Measurements from ENCODE around the gene HSDL1. TPM values are rescaled to one million over a fixed set of nuclear protein-coding genes. Genes with fewer than 3 reads are reported as not detected.

Gene HSDL1
- total RNA-seq, 4 donors from 2014 or later: 11.1 to 39.8 (median 20.6) TPM

GRCh38 chr16:84085271-84085667, 59.7 kb downstream of the HSDL1 start:
- Histone ChIP-seq H3K36me3 (peaks cover 5 to 88% (median 28%) of the 10 kb centered on the region in 3 donors), H3K4me1 (peaks cover 0 to 24% (median 3%) of the 10 kb centered on the region in 4 donors), H3K27me3 (no peaks in the 10 kb centered on the region), H3K27ac (no peak overlapping the region), H3K9me3 (no peaks in the 10 kb centered on the region), H3K4me3 (no peak overlapping the region)
- WGBS, 2 donors: 87 to 89% methylated on average over 8 of the region's 8 CpGs
- no peak for DNase-seq (ENCODE audit: low spot score in 2 of 2)
- no peak for TF ChIP-seq CTCF (IDR thresholded peaks at IDR 0.05)
- no peak for TF ChIP-seq EP300 (IDR thresholded peaks at IDR 0.05)

GRCh38 chr16:84084570-84085270, 60.3 kb downstream of the HSDL1 start:
- H3K36me3 ChIP-seq: peaks cover 5 to 88% (median 33%) of the 10 kb centered on the region in 3 donors
- DNase-seq (ENCODE audit: low spot score in 2 of 2): peak in 1 of 2 donors; percentile 47
- H3K4me1 ChIP-seq: peaks cover 0 to 24% (median 3%) of the 10 kb centered on the region in 4 donors
- H3K4me3 ChIP-seq: no peak overlapping the region
- WGBS, 2 donors: 57 to 60% methylated on average over 11 of the region's 11 CpGs
- TF ChIP-seq CTCF (IDR thresholded peaks at IDR 0.05) (peak; percentile 45 to 54 (median 49)), EP300 (IDR thresholded peaks at IDR 0.05) (no peak)
- H3K27me3 ChIP-seq: no peaks in the 10 kb centered on the region
- no peaks in the 10 kb centered on the region for H3K9me3 ChIP-seq
- no peak overlapping the region for H3K27ac ChIP-seq

GRCh38 chr16:84082835-84083569, 62.0 kb downstream of the HSDL1 start:
- peaks cover 2 to 86% (median 22%) of the 10 kb centered on the region in 3 donors for H3K36me3 ChIP-seq
- no peak for TF ChIP-seq POLR2A (IDR thresholded peaks at IDR 0.05)
- peak overlapping the region in 2 of 4 donors; percentile 2 to 9 for H3K27ac ChIP-seq
- no peak overlapping the region for H3K4me3 ChIP-seq
- peaks cover 0 to 24% (median 3%) of the 10 kb centered on the region in 4 donors for H3K4me1 ChIP-seq
- no peak for DNase-seq (ENCODE audit: low spot score in 2 of 2)
- WGBS, 2 donors: 45 to 52% methylated on average over 11 of the region's 11 CpGs
- H3K27me3 ChIP-seq: no peaks in the 10 kb centered on the region
- H3K9me3 ChIP-seq: no peaks in the 10 kb centered on the region

- DNase-seq (ENCODE audit: low spot score in 2 of 2): no peak
- peak overlapping the region in 1 of 4 donors; percentile 9 for H3K27ac ChIP-seq
- H3K36me3 ChIP-seq: peaks cover 0 to 86% (median 22%) of the 10 kb centered on the region in 3 donors
Observed at GRCh38 chr16:84082110-84082509, 62.9 kb downstream of the HSDL1 start.

GRCh38 chr16:84081446-84081989, 63.5 kb downstream of the HSDL1 start:
- DNase-seq (ENCODE audit: low spot score in 2 of 2): no peak
- 72 to 78% methylated on average over 14 of the region's 14 CpGs for WGBS, 2 donors
- Histone ChIP-seq H3K27me3 (no peaks in the 10 kb centered on the region), H3K4me1 (peaks cover 0 to 24% (median 3%) of the 10 kb centered on the region in 4 donors), H3K4me3 (no peak overlapping the region), H3K36me3 (peaks cover 0 to 86% (median 22%) of the 10 kb centered on the region in 3 donors), H3K27ac (no peak overlapping the region), H3K9me3 (no peaks in the 10 kb centered on the region)
- no peak for TF ChIP-seq POLR2A (IDR thresholded peaks at IDR 0.05)

More at GRCh38 chr16:84082110-84082509, 62.9 kb downstream of the HSDL1 start:
- no peaks in the 10 kb centered on the region for H3K27me3 ChIP-seq
- no peak for TF ChIP-seq CTCF (IDR thresholded peaks at IDR 0.05)
- TF ChIP-seq POLR2A (IDR thresholded peaks at IDR 0.05): no peak
- TF ChIP-seq EP300 (IDR thresholded peaks at IDR 0.05): no peak
- 78 to 86% methylated on average over 5 to 6 of the region's 6 CpGs for WGBS, 2 donors
- peaks cover 0 to 24% (median 3%) of the 10 kb centered on the region in 4 donors for H3K4me1 ChIP-seq
- H3K9me3 ChIP-seq: no peaks in the 10 kb centered on the region
- H3K4me3 ChIP-seq: no peak overlapping the region

GRCh38 chr16:84080813-84081212, 64.2 kb downstream of the HSDL1 start:
- H3K36me3 ChIP-seq: peaks cover 0 to 85% (median 18%) of the 10 kb centered on the region in 3 donors
- TF ChIP-seq EP300 (IDR thresholded peaks at IDR 0.05): no peak
- TF ChIP-seq CTCF (IDR thresholded peaks at IDR 0.05): no peak
- no peak for TF ChIP-seq POLR2A (IDR thresholded peaks at IDR 0.05)
- WGBS, 2 donors: 62 to 64% methylated on average over 6 of the region's 6 CpGs
- H3K4me3 ChIP-seq: no peak overlapping the region
- no peak overlapping the region for H3K27ac ChIP-seq
- H3K4me1 ChIP-seq: peaks cover 0 to 24% (median 3%) of the 10 kb centered on the region in 4 donors
- DNase-seq (ENCODE audit: low spot score in 2 of 2): no peak
- H3K9me3 ChIP-seq: no peaks in the 10 kb centered on the region
- no peaks in the 10 kb centered on the region for H3K27me3 ChIP-seq

All from tibial nerve (tissue), 4 donors.